IPS-15b (cell line): ENCODE data around the gene KLHL30.

Source experiments
- H3K27me3 ChIP-seq: one replicate; pipeline ENCODE4 v1.6.1; 2013; ENCODE audit warnings: low read length; ENCODE audit not compliant: control insufficient read depth, insufficient read depth
- H3K36me3 ChIP-seq: one replicate; pipeline ENCODE4 v1.6.1; 2013; ENCODE audit warnings: low read length; ENCODE audit not compliant: control insufficient read depth, insufficient read depth
- H3K4me1 ChIP-seq: one replicate; pipeline ENCODE4 v1.6.1; 2013; ENCODE audit warnings: mild to moderate bottlenecking, low read length; ENCODE audit not compliant: control insufficient read depth, insufficient read depth
- H3K4me3 ChIP-seq: one replicate; pipeline ENCODE4 v1.5.1; 2013; ENCODE audit warnings: low read depth, low read length
- H3K9ac ChIP-seq: one replicate; pipeline ENCODE4 v1.6.1; 2013; ENCODE audit warnings: low read depth, mild to moderate bottlenecking, low read length
- H3K9me3 ChIP-seq: one replicate; pipeline ENCODE4 v1.6.1; 2013; ENCODE audit warnings: mild to moderate bottlenecking, low read length; ENCODE audit not compliant: control insufficient read depth, insufficient read depth

KLHL30 gene

DNA sequence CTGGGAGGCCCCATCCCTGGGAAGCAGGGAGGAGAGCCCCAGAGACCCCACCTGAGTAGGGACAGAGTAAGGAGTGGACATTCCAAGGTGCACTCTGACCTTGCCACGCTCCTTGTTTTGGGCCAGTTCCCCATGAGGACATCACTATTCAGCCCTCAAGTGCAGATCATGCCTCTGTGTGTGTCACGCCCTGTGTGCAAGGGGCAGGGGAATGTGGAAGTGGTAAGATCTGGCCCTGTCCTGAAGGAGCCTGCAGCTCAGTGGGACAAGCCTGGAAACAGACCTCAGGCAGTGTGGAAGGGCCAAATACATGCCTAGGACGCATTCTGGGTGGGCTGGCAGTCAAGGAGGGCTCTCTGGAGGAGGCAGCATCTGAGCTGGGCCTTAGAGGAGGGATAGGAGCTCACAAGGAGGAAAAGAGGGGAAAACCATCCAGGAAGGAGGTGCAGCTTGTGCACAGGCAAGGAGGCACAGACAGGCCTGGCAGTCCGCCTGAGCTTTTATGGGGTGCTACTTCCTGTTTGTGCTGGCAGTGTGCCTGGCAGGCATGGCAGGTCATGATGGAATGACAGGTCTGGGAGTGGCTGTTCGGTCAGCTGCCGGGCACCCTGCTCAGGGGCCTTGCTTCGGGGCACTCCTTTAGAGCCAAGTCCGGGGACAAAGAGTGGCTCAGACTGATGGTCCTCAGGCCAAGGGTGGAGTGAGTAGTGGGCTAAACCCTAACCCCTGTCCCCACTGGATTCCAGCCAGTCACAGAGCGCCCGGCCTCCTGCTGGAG is 3.3 kb downstream of the KLHL30 start:
- H3K9me3 ChIP-seq = no peaks in the 10 kb centered on the region
- no peaks in the 10 kb centered on the region for H3K27me3 ChIP-seq
- H3K4me1 ChIP-seq = no peaks in the 10 kb centered on the region
- no peak overlapping the region for H3K9ac ChIP-seq
- H3K4me3 ChIP-seq = no peak overlapping the region
- no peaks in the 10 kb centered on the region for H3K36me3 ChIP-seq

DNA sequence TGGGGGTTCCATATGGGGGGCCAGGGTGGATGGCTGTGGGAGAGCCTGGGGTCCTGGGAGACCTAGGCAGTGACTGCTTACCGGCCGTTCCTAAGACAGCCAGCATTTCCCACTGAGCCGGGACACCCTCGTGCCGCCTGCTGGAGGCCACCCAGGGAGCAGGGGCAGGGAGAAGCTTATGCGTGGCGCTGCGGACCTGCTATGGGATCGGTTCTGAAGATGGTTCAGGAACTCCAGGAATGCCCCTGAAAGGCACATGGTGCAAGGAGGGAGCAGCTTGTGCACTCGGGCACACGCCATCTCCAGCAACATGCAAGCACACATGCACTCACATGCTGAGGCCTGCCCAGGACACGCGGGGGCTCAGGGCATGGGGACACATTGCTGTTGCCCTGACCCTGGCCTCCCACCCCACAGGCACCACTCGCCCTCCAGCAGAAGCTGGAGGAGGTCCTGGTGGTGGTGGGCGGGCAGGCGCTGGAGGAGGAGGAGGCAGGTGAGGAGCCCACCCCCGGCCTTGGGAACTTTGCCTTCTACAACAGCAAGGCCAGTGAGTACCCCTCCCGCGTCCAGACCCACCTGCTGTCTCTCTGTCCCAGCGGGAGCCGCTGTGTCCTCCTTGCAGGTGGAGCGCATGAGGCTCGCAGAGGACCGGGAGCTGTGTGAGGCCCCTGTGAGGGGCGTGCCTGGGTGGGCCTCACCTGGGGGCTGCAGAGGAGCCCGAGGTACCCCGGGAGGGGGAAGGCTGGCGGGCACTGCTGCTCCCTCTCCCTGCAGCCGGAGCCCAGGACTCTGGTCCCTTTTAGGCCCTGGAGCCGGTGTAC is 4.1 kb downstream of the KLHL30 start:
- H3K9me3 ChIP-seq = no peaks in the 10 kb centered on the region
- H3K27me3 ChIP-seq = no peaks in the 10 kb centered on the region
- H3K9ac ChIP-seq = no peak overlapping the region
- H3K4me3 ChIP-seq = no peak overlapping the region
- H3K36me3 ChIP-seq = no peaks in the 10 kb centered on the region
- no peaks in the 10 kb centered on the region for H3K4me1 ChIP-seq

DNA sequence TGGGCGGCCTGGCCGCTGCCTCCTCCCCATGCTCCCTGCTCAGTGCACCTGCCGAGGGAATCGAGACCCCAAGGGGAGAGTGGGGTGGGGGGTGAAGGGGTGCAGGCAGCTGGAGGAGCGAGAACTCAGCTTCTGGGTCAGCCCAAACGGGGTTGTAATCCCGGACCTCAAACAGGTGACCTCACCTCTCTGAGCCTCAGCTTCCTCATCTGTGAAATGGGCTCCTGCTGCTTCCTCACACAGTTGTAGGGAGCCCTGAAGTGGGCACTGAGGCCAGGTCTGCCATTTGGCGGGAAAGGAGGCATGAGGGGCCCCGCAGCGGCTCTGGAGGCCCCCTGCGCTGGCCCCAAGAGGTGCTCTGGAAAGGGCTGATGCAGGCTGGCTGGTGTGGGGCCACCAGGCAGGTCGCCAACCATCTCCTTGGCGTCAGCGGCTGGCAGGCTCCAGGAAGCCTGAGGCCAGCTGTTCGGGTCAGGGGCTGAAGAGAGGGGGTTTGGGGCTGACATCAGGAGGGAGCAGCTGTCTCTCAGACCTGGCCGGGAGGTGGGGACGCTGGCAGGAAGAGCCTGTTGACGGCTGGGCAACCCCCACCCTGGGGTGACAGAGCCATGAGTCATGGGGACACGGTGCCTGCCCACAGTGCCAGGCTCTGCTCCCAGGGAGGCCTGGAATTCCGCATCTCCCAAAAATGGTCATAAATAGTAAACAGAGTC is 4.9 kb downstream of the KLHL30 start:
- H3K27me3 ChIP-seq = no peaks in the 10 kb centered on the region
- no peaks in the 10 kb centered on the region for H3K9me3 ChIP-seq
- H3K36me3 ChIP-seq = no peaks in the 10 kb centered on the region
- no peaks in the 10 kb centered on the region for H3K4me1 ChIP-seq
- H3K9ac ChIP-seq = no peak overlapping the region
- H3K4me3 ChIP-seq = no peak overlapping the region

DNA sequence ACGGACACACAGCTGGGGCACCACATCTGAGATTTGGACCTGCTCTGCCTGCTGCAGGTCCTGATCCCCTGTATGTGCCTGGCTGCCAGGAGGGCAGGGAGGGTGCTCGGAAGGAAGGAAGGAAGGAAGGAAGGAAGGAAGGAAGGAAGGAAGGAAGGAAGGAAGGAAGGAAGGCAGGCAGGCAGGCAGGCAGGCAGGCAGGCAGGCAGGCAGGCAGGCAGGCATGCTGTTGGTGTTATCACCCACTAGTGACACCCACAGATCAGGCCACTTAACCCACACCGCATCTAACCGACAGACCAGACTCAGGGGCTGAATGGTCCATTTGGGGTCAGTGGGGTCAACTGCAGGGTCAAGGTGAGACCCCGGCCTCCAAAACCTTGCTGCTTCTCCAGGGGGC is 5.8 kb downstream of the KLHL30 start:
- no peak overlapping the region for H3K4me3 ChIP-seq
- H3K36me3 ChIP-seq = no peaks in the 10 kb centered on the region
- no peaks in the 10 kb centered on the region for H3K9me3 ChIP-seq
- no peaks in the 10 kb centered on the region for H3K4me1 ChIP-seq
- no peaks in the 10 kb centered on the region for H3K27me3 ChIP-seq
- H3K9ac ChIP-seq = no peak overlapping the region

DNA sequence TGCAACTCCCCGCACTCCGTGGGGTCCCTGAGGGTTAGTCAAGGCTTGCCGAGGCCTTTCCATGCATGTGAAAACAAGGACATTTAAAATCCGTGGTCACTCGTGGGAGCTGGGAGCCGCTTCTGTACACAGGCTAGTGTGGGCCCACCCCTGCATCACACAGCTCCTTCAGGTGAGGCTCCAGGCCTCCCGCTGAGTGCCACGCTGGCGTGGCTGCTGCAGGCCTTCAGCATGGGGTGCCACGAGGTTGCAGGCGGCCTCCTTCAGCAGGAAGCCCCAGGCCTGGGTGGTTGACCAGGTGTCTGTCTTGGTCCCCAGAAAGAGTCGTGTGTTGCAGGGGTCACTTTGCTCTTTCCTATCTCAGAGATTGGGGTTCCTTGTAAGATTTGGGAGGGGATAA is 6.6 kb downstream of the KLHL30 start:
- Histone ChIP-seq H3K9me3 (no peaks in the 10 kb centered on the region), H3K4me3 (no peak overlapping the region), H3K9ac (no peak overlapping the region), H3K4me1 (no peaks in the 10 kb centered on the region), H3K27me3 (no peaks in the 10 kb centered on the region), H3K36me3 (no peaks in the 10 kb centered on the region)

DNA sequence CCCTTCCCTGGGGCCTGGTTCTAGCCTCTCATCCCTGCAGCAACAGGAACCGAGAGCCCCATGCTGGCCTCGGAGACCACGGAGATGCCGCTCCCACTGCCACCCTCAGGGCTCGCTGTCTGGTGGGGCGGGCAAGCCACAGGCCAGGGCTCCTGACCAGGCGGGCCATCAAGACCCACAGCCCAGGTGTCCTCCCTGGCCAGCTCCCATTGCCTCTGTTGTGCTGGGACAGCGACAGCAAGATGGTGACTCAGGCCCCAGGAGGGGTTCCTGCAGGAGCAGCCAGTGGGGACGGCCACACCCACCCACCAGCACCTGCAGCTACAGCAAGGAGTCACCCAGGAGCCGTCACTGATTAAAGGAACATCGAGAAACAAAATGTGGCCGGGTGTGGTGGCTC is 7.4 kb downstream of the KLHL30 start:
- Histone ChIP-seq H3K27me3 (no peaks in the 10 kb centered on the region), H3K9ac (no peak overlapping the region), H3K36me3 (no peaks in the 10 kb centered on the region), H3K4me3 (no peak overlapping the region), H3K4me1 (no peaks in the 10 kb centered on the region), H3K9me3 (no peaks in the 10 kb centered on the region)

DNA sequence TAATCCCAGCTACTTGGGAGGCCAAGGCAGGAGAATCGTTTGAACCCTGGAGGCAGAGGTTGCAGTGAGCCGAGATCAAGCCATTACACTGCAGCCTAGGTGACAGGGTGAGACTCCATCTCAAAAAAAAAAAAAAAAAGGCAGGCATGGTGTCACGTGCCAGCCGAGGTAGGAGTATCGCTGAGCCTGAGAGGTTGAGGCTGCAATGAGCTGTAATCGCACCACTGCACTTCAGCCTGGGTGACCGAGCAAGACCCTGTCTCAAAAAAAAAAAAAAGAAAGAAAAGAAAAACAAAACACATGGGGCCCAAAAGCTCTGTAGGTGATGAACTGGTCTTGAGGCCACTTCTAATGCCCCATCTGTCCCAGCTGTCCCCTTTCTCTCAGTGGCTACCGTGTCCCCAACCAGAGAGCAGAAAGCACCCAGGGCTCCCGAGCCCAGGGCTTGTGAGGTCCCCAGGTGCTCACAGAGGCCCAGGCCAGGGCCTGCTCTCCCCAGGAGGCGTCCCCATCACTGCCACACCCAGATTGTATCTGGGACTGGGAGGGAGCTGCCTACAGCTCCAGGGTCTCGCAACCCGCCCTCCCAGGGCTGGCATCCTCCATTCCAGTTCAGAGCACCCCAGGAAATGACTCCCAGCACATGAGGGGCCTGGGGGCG is 8.5 kb downstream of the KLHL30 start:
- Histone ChIP-seq H3K4me1 (peaks cover 2% of the 10 kb centered on the region), H3K9ac (no peak overlapping the region), H3K27me3 (no peaks in the 10 kb centered on the region), H3K36me3 (no peaks in the 10 kb centered on the region), H3K9me3 (no peaks in the 10 kb centered on the region), H3K4me3 (no peak overlapping the region)

DNA sequence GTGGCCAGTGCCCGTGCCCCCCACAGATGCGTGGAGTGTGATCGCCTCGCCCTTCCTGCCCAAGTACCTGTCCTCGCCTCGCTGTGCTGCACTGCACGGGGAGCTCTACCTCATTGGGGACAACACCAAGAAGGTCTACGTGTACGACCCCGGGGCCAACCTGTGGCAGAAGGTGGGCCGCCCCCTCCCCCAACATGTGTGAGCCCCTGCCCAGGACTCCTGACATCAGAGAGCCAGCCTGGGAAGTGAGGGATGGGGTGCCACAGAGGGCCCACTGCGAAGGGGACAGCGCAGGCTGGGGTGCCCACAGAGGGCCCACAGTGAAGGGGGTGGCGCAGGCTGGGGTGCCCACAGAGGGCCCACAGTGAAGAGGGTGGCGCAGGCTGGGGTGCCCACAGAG is 10.5 kb downstream of the KLHL30 start:
- H3K9me3 ChIP-seq = no peaks in the 10 kb centered on the region
- no peaks in the 10 kb centered on the region for H3K27me3 ChIP-seq
- H3K36me3 ChIP-seq = no peaks in the 10 kb centered on the region
- H3K9ac ChIP-seq = no peak overlapping the region
- H3K4me1 ChIP-seq = peaks cover 2% of the 10 kb centered on the region
- H3K4me3 ChIP-seq = no peak overlapping the region

DNA sequence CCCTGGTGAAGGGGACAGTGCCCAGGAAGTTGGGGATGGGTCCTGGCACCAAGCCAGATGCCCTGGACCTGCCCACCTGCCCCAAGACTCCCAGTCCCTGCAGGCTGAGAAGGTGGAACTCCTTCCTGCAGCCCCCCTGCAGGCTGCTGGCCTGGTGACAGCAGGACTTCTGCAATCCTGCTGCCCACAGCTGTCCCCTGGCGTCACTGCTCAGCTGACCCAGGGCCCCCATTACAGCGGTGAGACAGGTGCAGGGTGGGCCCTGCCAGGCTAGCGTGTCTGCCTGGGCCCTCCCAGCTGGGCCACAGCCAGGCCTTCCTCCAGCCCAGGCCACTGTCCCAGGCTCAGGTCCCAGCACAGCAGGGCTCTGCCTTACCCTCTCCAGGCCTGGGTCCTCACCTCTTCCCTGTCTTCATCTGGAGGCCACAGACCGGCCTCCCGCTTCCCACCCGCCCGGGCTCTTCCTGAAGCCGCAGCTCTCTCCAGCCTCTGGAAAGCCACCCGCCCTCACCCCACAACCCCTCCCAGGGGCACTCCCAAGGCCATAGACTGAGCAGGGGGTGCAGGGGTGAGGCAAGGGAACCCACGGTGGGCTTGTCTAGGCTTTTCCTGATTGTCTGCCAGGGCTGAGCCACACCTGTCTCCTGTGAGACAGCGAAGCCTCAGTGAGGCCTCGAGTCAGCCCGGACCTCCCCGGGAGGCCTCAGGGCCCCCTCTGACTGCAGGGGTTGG is 11.5 kb downstream of the KLHL30 start:
- no peaks in the 10 kb centered on the region for H3K9me3 ChIP-seq
- H3K4me1 ChIP-seq = peaks cover 2% of the 10 kb centered on the region
- H3K9ac ChIP-seq = no peak overlapping the region
- no peak overlapping the region for H3K4me3 ChIP-seq
- no peaks in the 10 kb centered on the region for H3K27me3 ChIP-seq
- no peaks in the 10 kb centered on the region for H3K36me3 ChIP-seq

DNA sequence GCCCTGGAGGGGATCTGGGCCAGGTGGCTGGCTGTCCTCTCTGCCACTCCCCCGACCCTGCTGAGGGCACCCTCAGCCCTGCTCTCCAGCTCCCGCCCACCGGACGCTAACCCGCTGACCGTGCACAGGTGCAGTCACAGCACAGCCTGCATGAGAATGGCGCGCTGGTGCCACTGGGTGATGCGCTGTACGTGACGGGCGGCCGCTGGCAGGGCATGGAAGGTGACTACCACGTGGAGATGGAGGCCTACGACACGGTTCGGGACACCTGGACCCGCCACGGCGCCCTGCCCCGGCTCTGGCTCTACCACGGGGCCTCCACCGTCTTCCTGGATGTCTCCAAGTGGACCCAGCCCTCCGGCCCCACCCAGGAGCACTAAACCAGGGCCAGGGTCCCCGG is 12.2 kb downstream of the KLHL30 start:
- H3K27me3 ChIP-seq = no peaks in the 10 kb centered on the region

DNA sequence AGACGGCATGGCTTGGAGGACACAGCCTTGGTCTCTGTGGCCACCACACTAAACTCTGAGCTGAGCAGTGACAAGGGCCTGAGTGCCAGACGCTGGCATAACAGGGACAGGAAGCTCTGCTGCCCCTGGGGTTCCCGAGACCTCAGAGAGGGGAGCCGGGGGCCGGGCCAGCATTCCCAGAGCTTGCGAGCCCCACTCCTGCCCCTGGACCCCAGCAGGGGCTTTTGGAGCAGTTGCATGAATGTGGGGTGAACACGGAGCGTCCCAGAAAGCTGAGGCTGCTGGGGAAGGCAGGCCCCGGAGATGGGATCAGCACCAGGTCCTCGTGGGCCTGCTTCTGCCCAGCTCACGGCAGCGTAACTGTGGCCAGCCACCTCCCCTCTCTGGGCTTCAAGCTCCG is 12.7 kb downstream of the KLHL30 start:
- H3K36me3 ChIP-seq = no peaks in the 10 kb centered on the region
- H3K4me1 ChIP-seq = peaks cover 2% of the 10 kb centered on the region
- H3K27me3 ChIP-seq = no peaks in the 10 kb centered on the region
- H3K9ac ChIP-seq = no peak overlapping the region
- H3K9me3 ChIP-seq = no peaks in the 10 kb centered on the region
- H3K4me3 ChIP-seq = no peak overlapping the region

More for the DNA sequence above, 12.2 kb downstream of the KLHL30 start:
- H3K9me3 ChIP-seq = no peaks in the 10 kb centered on the region
- H3K4me1 ChIP-seq = peaks cover 2% of the 10 kb centered on the region
- no peak overlapping the region for H3K4me3 ChIP-seq
- no peak overlapping the region for H3K9ac ChIP-seq
- no peaks in the 10 kb centered on the region for H3K36me3 ChIP-seq
